SU-DHL-6 (cell line): ENCODE results near the gene EOLA2.

ENCODE experiments used
- EZH2phosphoT487 ChIP-seq: fragments of 200-600 bp; sonication (generic), shearing (Covaris generic); conservative IDR thresholded peaks from 2 replicates; pipeline ENCODE4 v1.6.1; 2018; ENCODE audit warnings: mild to moderate bottlenecking, antibody characterized with exemption, low read length, moderate library complexity, mixed read lengths
- TF ChIP-seq, protein P1 (sequence below): fragments of 200-600 bp; sonication (generic); IDR thresholded peaks from one replicate; pipeline ENCODE4 v1.5.1; 2017; ENCODE audit warnings: antibody characterized with exemption, mild to moderate bottlenecking, low read length, moderate library complexity; ENCODE audit not compliant: insufficient read depth, poor library complexity, severe bottlenecking

DNA sequence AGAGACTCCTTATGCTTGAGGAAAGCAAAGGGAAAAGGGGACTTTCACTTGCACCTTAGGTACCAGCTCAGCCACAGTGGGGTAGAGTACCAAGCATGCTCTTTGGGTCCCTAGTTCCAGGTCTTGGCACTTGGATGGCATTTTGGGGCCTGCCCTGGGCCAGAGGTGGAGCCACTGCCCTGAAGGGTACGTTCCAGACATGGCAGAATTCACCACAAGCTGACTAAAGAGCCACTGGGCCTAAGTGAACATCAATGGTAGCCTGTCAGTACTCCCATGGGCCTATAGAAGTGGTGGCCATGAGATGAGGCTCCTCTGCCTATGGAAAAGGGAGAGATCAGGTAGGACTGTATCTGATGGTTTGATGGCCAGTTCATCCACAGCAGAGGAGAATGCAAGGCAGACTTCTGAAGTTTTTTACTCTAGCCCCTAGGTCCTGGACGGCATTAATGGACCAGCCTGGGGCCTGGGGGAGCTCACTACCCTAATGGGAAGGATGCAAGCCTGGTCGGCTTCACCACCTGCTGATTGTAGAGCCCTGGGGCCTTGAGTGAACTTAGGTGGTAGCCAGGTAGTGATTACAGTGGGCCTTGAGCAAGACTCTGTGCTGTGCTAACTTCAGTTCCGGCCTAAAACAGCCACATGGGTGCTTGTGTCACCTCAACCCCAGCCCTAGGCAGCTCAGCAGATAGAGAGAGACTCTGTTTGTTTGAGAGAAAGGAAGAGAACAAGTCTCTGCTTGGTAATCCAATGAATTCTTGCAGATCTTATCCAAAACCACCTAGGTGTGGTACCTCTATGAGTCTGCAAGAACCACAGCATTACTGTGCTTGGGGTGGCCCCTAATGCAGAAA, 28.7 kb downstream of the EOLA2 start:
- TF ChIP-seq, protein P1, sequence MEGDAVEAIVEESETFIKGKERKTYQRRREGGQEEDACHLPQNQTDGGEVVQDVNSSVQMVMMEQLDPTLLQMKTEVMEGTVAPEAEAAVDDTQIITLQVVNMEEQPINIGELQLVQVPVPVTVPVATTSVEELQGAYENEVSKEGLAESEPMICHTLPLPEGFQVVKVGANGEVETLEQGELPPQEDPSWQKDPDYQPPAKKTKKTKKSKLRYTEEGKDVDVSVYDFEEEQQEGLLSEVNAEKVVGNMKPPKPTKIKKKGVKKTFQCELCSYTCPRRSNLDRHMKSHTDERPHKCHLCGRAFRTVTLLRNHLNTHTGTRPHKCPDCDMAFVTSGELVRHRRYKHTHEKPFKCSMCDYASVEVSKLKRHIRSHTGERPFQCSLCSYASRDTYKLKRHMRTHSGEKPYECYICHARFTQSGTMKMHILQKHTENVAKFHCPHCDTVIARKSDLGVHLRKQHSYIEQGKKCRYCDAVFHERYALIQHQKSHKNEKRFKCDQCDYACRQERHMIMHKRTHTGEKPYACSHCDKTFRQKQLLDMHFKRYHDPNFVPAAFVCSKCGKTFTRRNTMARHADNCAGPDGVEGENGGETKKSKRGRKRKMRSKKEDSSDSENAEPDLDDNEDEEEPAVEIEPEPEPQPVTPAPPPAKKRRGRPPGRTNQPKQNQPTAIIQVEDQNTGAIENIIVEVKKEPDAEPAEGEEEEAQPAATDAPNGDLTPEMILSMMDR, result no peak
- no peak for TF ChIP-seq EZH2phosphoT487
